Ovary (tissue), 9 donors: Measurements from ENCODE around the gene LRRC51. TPM values are rescaled to one million over a fixed set of nuclear protein-coding genes. Genes with fewer than 3 reads are reported as not detected.

Experiments
- DNase-seq, 5 donors: peaks; one replicate each; pipeline ENCODE4 v3.0.0-alpha.2; 2019 to 2020
- H3K27ac ChIP-seq, 2 donors: fragments of 200-600 bp; one replicate each; pipeline versions ENCODE4 v1.5.1 to v1.8.0; 2019 to 2022
- H3K27me3 ChIP-seq: fragments of 200-600 bp; one replicate; pipeline ENCODE4 v1.8.0; 2022
- H3K36me3 ChIP-seq: fragments of 200-600 bp; sonication (generic); one replicate; pipeline ENCODE4 v1.5.1; 2019
- H3K4me1 ChIP-seq: one replicate; pipeline ENCODE4 v1.8.1; 2013; ENCODE audit warnings: mild to moderate bottlenecking, moderate library complexity; ENCODE audit not compliant: insufficient read depth
- H3K4me3 ChIP-seq: fragments of 200-600 bp; sonication (generic); one replicate; pipeline ENCODE4 v1.5.1; 2017
- H3K9me3 ChIP-seq, 2 donors: fragments of 200-600 bp in 1 of 2; sonication (generic) in 1 of 2; one replicate each; pipeline versions ENCODE4 v1.5.1 to v1.8.1; 2013 to 2019; ENCODE audit warnings: mild to moderate bottlenecking in 1 of 2, moderate library complexity in 1 of 2
- CTCF ChIP-seq, 3 donors: fragments of 450-650 bp in 2 of 3; fragments of 200-600 bp in 1 of 3; IDR thresholded peaks; one replicate each; pipeline versions ENCODE4 v1.5.1 to v1.8.0; 2016 to 2022; ENCODE audit warnings: antibody characterized with exemption in 3 of 3, mild to moderate bottlenecking in 1 of 3
- EP300 ChIP-seq: sonication (generic); formaldehyde crosslinking; IDR thresholded peaks from one replicate; pipeline ENCODE4 v1.6.1; 2017; ENCODE audit warnings: antibody characterized with exemption
- POLR2A ChIP-seq: fragments of 450-650 bp; IDR thresholded peaks from one replicate; pipeline ENCODE4 v1.6.1; 2017; ENCODE audit warnings: antibody characterized with exemption, mild to moderate bottlenecking, moderate library complexity
- WGBS, 3 donors: extraction: QIAGEN DNeasy Blood & Tissue Kit in 1 of 3; methylation state at CpG; one replicate each; pipeline versions ENCODE4 v1.1.5 to v1.1.7; 2013 to 2017; 5-methylcytosine and 5-hydroxymethylcytosine counted together
- intact Hi-C, 4 donors: fragments of 100-400 bp; cut with DNase I; formaldehyde crosslinking; loops; one replicate each; pipeline versions ENCODE4 v1.11.0 to v1.15.1; 2022 to 2023
- microRNA-seq, 3 donors: library from miRNA; unstranded; fragments of <30 nt; microRNA quantifications; one replicate each; pipeline versions ENCODE4 to v1.2.0, GENCODE V29; 2019 to 2020
- polyA plus RNA-seq, 2 donors: library from polyadenylated mRNA; stranded (reverse); fragments of 200-250 nt in 1 of 2; fragments of 350-450 nt in 1 of 2; fragmentation: Illumina TruSeq in 1 of 2; extraction: RNeasy Lipid Tissue Mini Kit (QIAGEN cat#74804) in 1 of 2; gene quantifications; one replicate each; pipeline ENCODE4 v1.2.3, GENCODE V29; 2013 to 2014
- small RNA-seq: library from RNA; depleted of rRNA; stranded (forward); fragments of <200 nt; gene quantifications from one replicate; pipeline ENCODE3, GENCODE V24; 2016
- total RNA-seq, 7 donors: library from RNA; depleted of rRNA in 2 of 7; stranded (reverse); fragments of >200 nt in 2 of 7; fragmentation: NEBNext Ultra II Directional in 3 of 7; extraction: Animal tissue kit (Norgen Biotek cat#: 25700) in 3 of 7; gene quantifications; one replicate each; pipeline versions ENCODE4 v1.1.0 to v1.2.4, GENCODE V29; 2016 to 2023
- donor health status: DM: no; HTN: no; CAD: no; lungs with moderate emphysema.
- donor health status: DM: no; HTN: no; CAD: no.
- donor health status: Bipolar disorder and iron deficiency.
- donor health status: DM: yes; HTN: yes; CAD: no.
- donor health status: DM: no; HTN: no; CAD: no.
- donor health status: DM: yes; HTN: yes; CAD: no.

Gene LRRC51
- total and polyA plus RNA-seq, 9 donors: 7.2 to 21.0 (median 9.6) TPM

GRCh38 chr11:72144807-72145565 is 64.3 kb downstream of the LRRC51 start:
- WGBS, 3 donors: 77 to 88% (median 79%) methylated on average over 4 of the region's 4 CpGs

More at GRCh38 chr11:72144807-72145565, 64.3 kb downstream of the LRRC51 start:
- no peak for DNase-seq
- Histone ChIP-seq H3K27me3 (no peaks in the 10 kb centered on the region), H3K4me1 (no peaks in the 10 kb centered on the region), H3K36me3 (no peaks in the 10 kb centered on the region), H3K9me3 (no peaks in the 10 kb centered on the region), H3K4me3 (no peak overlapping the region), H3K27ac (no peak overlapping the region)
- intact Hi-C loops: no loop called here
- TF ChIP-seq POLR2A (no peak), CTCF (IDR thresholded peaks at IDR 0.05) (no peak), EP300 (no peak)

Small RNAs within 50 kb of the gene (microRNA-seq; reads per million reads assigned to microRNA genes)
- 0 to 0.38 (median 0) reads per million in 3 donors for gene MIR3165

Small RNAs within 50 kb of the gene (small RNA-seq; reads per million reads assigned to genes)
- gene MIR3165 (not detected), gene RNU6-72P (not detected)

Other genes starting within 250 kb of the LRRC51 start
- gene DEFB108B, start 247.7 kb upstream of the LRRC51 start, total RNA-seq: not detected
- not detected for gene DEFB108B, start 247.7 kb upstream of the LRRC51 start, polyA plus RNA-seq
- not detected for gene DEFB131B, start 202.4 kb upstream of the LRRC51 start, total RNA-seq
- not detected for gene DEFB131B, start 202.4 kb upstream of the LRRC51 start, polyA plus RNA-seq
- 10 to 100 TPM in 5 of 7 donors, 1 to 10 TPM in 2; 8.6 to 13.9 (median 10.6) TPM for gene XNDC1N, start 152.3 kb upstream of the LRRC51 start, total RNA-seq
- gene XNDC1N, start 152.3 kb upstream of the LRRC51 start, polyA plus RNA-seq: 1 to 10 TPM; 3.5 to 5.3 TPM
- 10 to 100 TPM; 17.4 to 32.2 (median 27.0) TPM for gene RNF121, start 151.8 kb upstream of the LRRC51 start, total RNA-seq
- 10 to 100 TPM; 22.1 to 28.8 TPM for gene RNF121, start 151.8 kb upstream of the LRRC51 start, polyA plus RNA-seq
- gene IL18BP, start 81.9 kb upstream of the LRRC51 start, total RNA-seq: 10 to 100 TPM in 3 of 7 donors, 1 to 10 TPM in 4; 4.6 to 14.2 (median 8.8) TPM
- gene IL18BP, start 81.9 kb upstream of the LRRC51 start, polyA plus RNA-seq: 10 to 100 TPM in 1 of 2 donors, 1 to 10 TPM in 1; 8.7 to 17.1 TPM
- 100 to 1,000 TPM; 190 to 270 (median 252) TPM for gene NUMA1, start 308 bp upstream of the LRRC51 start, total RNA-seq
- 100 to 1,000 TPM; 156 to 235 TPM for gene NUMA1, start 308 bp upstream of the LRRC51 start, polyA plus RNA-seq
- gene LAMTOR1, start 22.4 kb downstream of the LRRC51 start, total RNA-seq: 10 to 100 TPM; 64.0 to 99.7 (median 71.0) TPM
- gene LAMTOR1, start 22.4 kb downstream of the LRRC51 start, polyA plus RNA-seq: 100 to 1,000 TPM; 110 to 118 TPM
- not detected for gene TOMT, start 25.1 kb downstream of the LRRC51 start, total RNA-seq
- not detected for gene TOMT, start 25.1 kb downstream of the LRRC51 start, polyA plus RNA-seq
- gene ANAPC15, start 31.8 kb downstream of the LRRC51 start, total RNA-seq: 10 to 100 TPM; 11.1 to 28.4 (median 20.8) TPM
- gene ANAPC15, start 31.8 kb downstream of the LRRC51 start, polyA plus RNA-seq: 10 to 100 TPM; 30.5 to 44.4 TPM
- not detected for gene FOLR3, start 54.9 kb downstream of the LRRC51 start, total RNA-seq
- not detected for gene FOLR3, start 54.9 kb downstream of the LRRC51 start, polyA plus RNA-seq
- 100 to 1,000 TPM in 1 of 7 donors, 10 to 100 TPM in 1, 1 to 10 TPM in 3, under 1 TPM in 1, not detected in 1; 0.35 to 108 (median 4.3) TPM for gene FOLR1, start 111.3 kb downstream of the LRRC51 start, total RNA-seq
- 10 to 100 TPM in 1 of 2 donors, under 1 TPM in 1; 0.31 to 10.3 TPM for gene FOLR1, start 111.3 kb downstream of the LRRC51 start, polyA plus RNA-seq
- gene FOLR2, start 135.9 kb downstream of the LRRC51 start, total RNA-seq: 10 to 100 TPM in 3 of 7 donors, 1 to 10 TPM in 4; 2.4 to 14.1 (median 10.0) TPM
- gene FOLR2, start 135.9 kb downstream of the LRRC51 start, polyA plus RNA-seq: 10 to 100 TPM; 15.5 to 45.7 TPM
- 100 to 1,000 TPM in 5 of 7 donors, 10 to 100 TPM in 2; 48.4 to 208 (median 136) TPM for gene INPPL1, start 143.9 kb downstream of the LRRC51 start, total RNA-seq
- 10 to 100 TPM; 77.3 to 86.6 TPM for gene INPPL1, start 143.9 kb downstream of the LRRC51 start, polyA plus RNA-seq
- not detected for gene PHOX2A, start 163.3 kb downstream of the LRRC51 start, total RNA-seq
- not detected for gene PHOX2A, start 163.3 kb downstream of the LRRC51 start, polyA plus RNA-seq